ENCODE results near the gene PBX3. TPM values are rescaled to one million over a fixed set of nuclear protein-coding genes. Genes with fewer than 3 reads are reported as not detected.

Gene PBX3
- total RNA-seq, 2 donors from 2014 or later = 19.7 to 20.6 TPM

DNA sequence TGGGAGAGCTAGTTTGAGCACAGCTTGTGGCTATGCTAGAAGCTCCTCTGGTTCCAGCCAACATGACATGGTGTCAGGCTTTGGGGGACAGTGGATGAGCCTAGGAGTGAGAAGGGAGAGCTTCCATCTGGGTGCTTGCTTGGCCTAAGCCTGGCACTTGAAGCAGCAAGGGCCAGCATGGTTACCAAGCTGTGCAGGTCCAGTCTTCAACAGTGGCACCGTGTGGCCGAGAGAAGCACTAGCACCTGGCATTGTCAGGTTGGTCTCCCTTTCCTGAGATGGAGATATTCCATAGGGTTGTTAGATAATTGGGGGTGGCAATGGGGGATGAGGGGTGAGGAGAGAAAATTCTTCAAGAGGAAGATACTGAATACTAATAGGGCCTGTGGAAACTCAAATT, 261.9 kb downstream of the PBX3 start:
- DNase-seq (no peak), ATAC-seq (replicated peaks in 1 of 2) (no peak)
- peaks cover 7 to 18% of the 10 kb centered on the region in 2 donors for H3K36me3 Mint-ChIP-seq (ENCODE audit: insufficient read depth in 2 of 2)
- peaks cover 12 to 16% of the 10 kb centered on the region in 2 donors for H3K9me3 Mint-ChIP-seq
- no peak overlapping the region for H3K4me3 Mint-ChIP-seq
- H3K27ac Mint-ChIP-seq = no peak overlapping the region
- no peaks in the 10 kb centered on the region for H3K27me3 Mint-ChIP-seq (ENCODE audit: low read depth)
- no peaks in the 10 kb centered on the region for H3K4me1 Mint-ChIP-seq (ENCODE audit: low read depth)

DNA sequence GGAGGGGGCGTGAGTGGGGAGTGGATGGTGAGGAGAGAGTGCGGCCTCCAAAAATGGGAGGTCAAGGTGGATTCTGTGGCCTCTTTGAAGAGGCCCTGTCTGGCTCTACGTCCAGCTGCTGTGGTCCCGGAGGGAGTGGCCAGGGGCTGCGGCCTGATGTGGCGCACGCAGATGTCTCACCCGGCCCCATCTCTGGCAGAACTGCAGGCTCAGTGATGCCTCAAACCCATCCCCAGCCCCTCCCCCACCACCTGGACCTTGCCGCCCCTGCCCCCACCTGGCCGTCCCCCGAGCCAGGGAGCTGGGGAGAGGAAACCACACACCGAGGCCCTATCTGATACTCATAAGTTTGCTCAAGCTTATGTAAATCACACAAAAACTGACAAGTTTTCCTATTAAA, 267.6 kb downstream of the PBX3 start:
- Mint-ChIP-seq H3K9me3 (peaks cover 0 to 2% of the 10 kb centered on the region in 2 donors), H3K27ac (no peak overlapping the region), H3K27me3 (ENCODE audit: low read depth) (no peaks in the 10 kb centered on the region), H3K4me1 (ENCODE audit: low read depth) (no peaks in the 10 kb centered on the region), H3K36me3 (ENCODE audit: insufficient read depth in 2 of 2) (peaks cover 0 to 3% of the 10 kb centered on the region in 2 donors), H3K4me3 (no peak overlapping the region)
- no peak for DNase-seq
- ATAC-seq (replicated peaks in 1 of 2) = no peak

DNA sequence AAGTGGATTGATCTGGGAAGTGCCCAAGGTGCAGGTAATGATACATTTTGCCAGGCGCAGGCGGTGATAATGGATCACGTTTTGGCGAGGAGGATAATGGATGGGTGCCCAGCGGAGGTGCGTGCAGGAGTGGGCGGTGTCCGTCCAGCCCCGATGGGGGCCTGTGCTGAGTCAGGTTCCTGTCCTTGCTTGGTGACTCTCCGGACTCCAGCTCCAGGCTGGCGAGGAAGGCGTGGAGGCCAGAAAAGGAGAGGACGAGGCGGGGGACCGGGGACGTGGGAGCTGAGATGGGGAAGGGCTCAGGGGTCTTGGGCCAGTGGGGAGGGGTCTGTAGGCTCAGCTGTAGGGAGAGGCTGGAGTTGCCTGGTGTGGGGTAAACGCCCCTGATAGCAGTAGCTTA, 268.3 kb downstream of the PBX3 start:
- DNase-seq = no peak
- H3K4me3 Mint-ChIP-seq = no peak overlapping the region
- no peak for ATAC-seq (replicated peaks in 1 of 2)
- H3K9me3 Mint-ChIP-seq = no peaks in the 10 kb centered on the region
- H3K27ac Mint-ChIP-seq = no peak overlapping the region
- H3K27me3 Mint-ChIP-seq (ENCODE audit: low read depth) = no peaks in the 10 kb centered on the region
- no peaks in the 10 kb centered on the region for H3K4me1 Mint-ChIP-seq (ENCODE audit: low read depth)
- no peaks in the 10 kb centered on the region for H3K36me3 Mint-ChIP-seq (ENCODE audit: insufficient read depth in 2 of 2)

DNA sequence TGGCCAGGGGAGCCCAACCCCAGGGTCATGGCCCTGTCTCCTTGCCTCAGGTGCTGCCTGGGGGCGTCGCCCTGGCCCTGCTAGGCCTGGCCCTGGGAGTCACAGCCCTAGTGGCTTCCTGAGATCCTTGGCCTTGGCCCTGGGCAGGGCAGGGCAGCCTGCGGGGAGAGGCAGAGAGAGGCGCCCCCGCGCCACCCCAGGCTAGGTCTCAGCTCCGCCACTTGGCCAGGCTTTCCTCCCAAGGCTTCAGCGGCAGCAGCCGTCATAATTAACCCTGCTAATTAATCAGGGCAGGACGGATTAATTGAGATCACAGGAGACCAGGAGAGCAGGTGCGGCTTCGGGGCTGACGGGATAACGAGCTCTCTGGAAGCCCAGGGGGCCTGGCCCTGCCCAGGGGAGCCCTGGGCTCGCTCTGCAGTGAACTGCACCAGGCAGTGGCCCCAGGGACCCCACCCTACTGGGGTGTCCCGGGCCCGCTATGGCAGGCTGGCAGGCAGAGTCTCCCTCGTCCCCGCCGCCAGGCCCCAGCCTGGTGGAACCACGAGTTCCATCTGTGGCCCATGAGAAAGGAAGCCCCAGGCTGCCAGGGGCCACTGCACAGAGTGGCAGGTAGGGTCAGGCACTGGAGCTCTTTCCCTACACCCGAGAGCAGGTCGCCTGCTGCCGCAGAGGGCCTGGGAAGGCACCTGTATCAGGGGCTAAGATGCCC, 269.6 kb downstream of the PBX3 start:
- no peak for DNase-seq
- no peak overlapping the region for H3K4me3 Mint-ChIP-seq
- no peak overlapping the region for H3K27ac Mint-ChIP-seq
- no peak for ATAC-seq (replicated peaks in 1 of 2)
- H3K4me1 Mint-ChIP-seq (ENCODE audit: low read depth) = no peaks in the 10 kb centered on the region
- H3K36me3 Mint-ChIP-seq (ENCODE audit: insufficient read depth in 2 of 2) = no peaks in the 10 kb centered on the region
- no peaks in the 10 kb centered on the region for H3K9me3 Mint-ChIP-seq
- H3K27me3 Mint-ChIP-seq (ENCODE audit: low read depth) = no peaks in the 10 kb centered on the region

Other genes starting within 250 kb of the PBX3 start
- gene MAPKAP1, start 40.2 kb upstream of the PBX3 start, total RNA-seq = 10 to 100 TPM; 42.1 to 42.8 TPM